Measurements from ENCODE around the gene MTRF1.

MTRF1 gene

GRCh38 chr13:41193469-41193868, 69.9 kb downstream of the MTRF1 start:
- no peak overlapping the region for H3K4me3 ChIP-seq (ENCODE audit: low read length)
- H2AK5ac ChIP-seq (ENCODE audit: low read length), result no peak overlapping the region
- no peak for DNase-seq
- H4K5ac ChIP-seq (ENCODE audit: low read length), result no peak overlapping the region
- peaks cover 4% of the 10 kb centered on the region for H3K79me2 ChIP-seq (ENCODE audit: control insufficient read depth, insufficient read depth, low read length)
- H4K8ac ChIP-seq (ENCODE audit: low read depth, low read length), result no peak overlapping the region
- H2BK5ac ChIP-seq (ENCODE audit: low read length), result no peak overlapping the region
- no peaks in the 10 kb centered on the region for H3K36me3 ChIP-seq (ENCODE audit: control insufficient read depth, insufficient read depth, low read length)
- no peaks in the 10 kb centered on the region for H3K27me3 ChIP-seq (ENCODE audit: insufficient read depth, low read length, poor library complexity)
- WGBS (ENCODE audit: extremely low coverage, insufficient coverage, low lambda C conversion rate), result no CpG with 5 or more reads among the region's 18 CpGs
- H3K27ac ChIP-seq (ENCODE audit: low read depth, low read length), result no peak overlapping the region
- peaks cover 7% of the 10 kb centered on the region for H3K79me1 ChIP-seq (ENCODE audit: low read length)
- no peak overlapping the region for H3K18ac ChIP-seq (ENCODE audit: low read length)
- no peak overlapping the region for H3K4me2 ChIP-seq (ENCODE audit: low read length)
- H3K23ac ChIP-seq (ENCODE audit: low read length), result no peak overlapping the region
- H2BK15ac ChIP-seq (replicated peaks; ENCODE audit: low read depth), result no peak overlapping the region
- no peak overlapping the region for H2BK120ac ChIP-seq (ENCODE audit: low read depth, low read length)
- peaks cover 5% of the 10 kb centered on the region for H3K4me1 ChIP-seq (ENCODE audit: control insufficient read depth, low read depth, low read length)
- H3K9ac ChIP-seq (ENCODE audit: low read length), result no peak overlapping the region
- H3K4ac ChIP-seq (ENCODE audit: low read depth, low read length), result no peak overlapping the region
- no peak overlapping the region for H3K56ac ChIP-seq (ENCODE audit: low read length)

GRCh38 chr13:41188584-41188983, 74.8 kb downstream of the MTRF1 start:
- H4K5ac ChIP-seq (ENCODE audit: low read length), result no peak overlapping the region
- no peak for DNase-seq
- peaks cover 7% of the 10 kb centered on the region for H3K79me1 ChIP-seq (ENCODE audit: low read length)
- no peak overlapping the region for H3K27ac ChIP-seq (ENCODE audit: low read depth, low read length)
- no peak overlapping the region for H3K9ac ChIP-seq (ENCODE audit: low read length)
- H3K4me2 ChIP-seq (ENCODE audit: low read length), result no peak overlapping the region
- H4K8ac ChIP-seq (ENCODE audit: low read depth, low read length), result no peak overlapping the region
- H2BK15ac ChIP-seq (replicated peaks; ENCODE audit: low read depth), result no peak overlapping the region
- no peak overlapping the region for H3K4me3 ChIP-seq (ENCODE audit: low read length)
- no peak overlapping the region for H2BK120ac ChIP-seq (ENCODE audit: low read depth, low read length)
- no peaks in the 10 kb centered on the region for H3K27me3 ChIP-seq (ENCODE audit: insufficient read depth, low read length, poor library complexity)
- no peak overlapping the region for H3K23ac ChIP-seq (ENCODE audit: low read length)
- no CpG with 5 or more reads among the region's 6 CpGs for WGBS (ENCODE audit: extremely low coverage, insufficient coverage, low lambda C conversion rate)
- no peak overlapping the region for H2AK5ac ChIP-seq (ENCODE audit: low read length)
- no peak overlapping the region for H3K18ac ChIP-seq (ENCODE audit: low read length)
- H3K4ac ChIP-seq (ENCODE audit: low read depth, low read length), result no peak overlapping the region
- peaks cover 5% of the 10 kb centered on the region for H3K4me1 ChIP-seq (ENCODE audit: control insufficient read depth, low read depth, low read length)
- peaks cover 4% of the 10 kb centered on the region for H3K79me2 ChIP-seq (ENCODE audit: control insufficient read depth, insufficient read depth, low read length)
- no peak overlapping the region for H3K56ac ChIP-seq (ENCODE audit: low read length)
- H2BK5ac ChIP-seq (ENCODE audit: low read length), result no peak overlapping the region
- H3K36me3 ChIP-seq (ENCODE audit: control insufficient read depth, insufficient read depth, low read length), result no peaks in the 10 kb centered on the region

- Histone ChIP-seq H2BK15ac (replicated peaks; ENCODE audit: low read depth) (no peak overlapping the region), H3K18ac (ENCODE audit: low read length) (no peak overlapping the region), H3K4ac (ENCODE audit: low read depth, low read length) (no peak overlapping the region), H3K36me3 (ENCODE audit: control insufficient read depth, insufficient read depth, low read length) (no peaks in the 10 kb centered on the region), H3K4me1 (ENCODE audit: control insufficient read depth, low read depth, low read length) (no peaks in the 10 kb centered on the region), H3K4me2 (ENCODE audit: low read length) (no peak overlapping the region), H3K56ac (ENCODE audit: low read length) (no peak overlapping the region), H2BK5ac (ENCODE audit: low read length) (no peak overlapping the region), H3K27ac (ENCODE audit: low read depth, low read length) (no peak overlapping the region), H3K23ac (ENCODE audit: low read length) (no peak overlapping the region), H3K79me1 (ENCODE audit: low read length) (no peaks in the 10 kb centered on the region), H2BK120ac (ENCODE audit: low read depth, low read length) (no peak overlapping the region), H4K5ac (ENCODE audit: low read length) (no peak overlapping the region), H2AK5ac (ENCODE audit: low read length) (no peak overlapping the region), H3K4me3 (ENCODE audit: low read length) (no peak overlapping the region), H3K79me2 (ENCODE audit: control insufficient read depth, insufficient read depth, low read length) (no peaks in the 10 kb centered on the region), H3K9ac (ENCODE audit: low read length) (no peak overlapping the region), H3K27me3 (ENCODE audit: insufficient read depth, low read length, poor library complexity) (no peaks in the 10 kb centered on the region), H4K8ac (ENCODE audit: low read depth, low read length) (no peak overlapping the region)
- DNase-seq, result no peak
- WGBS (ENCODE audit: extremely low coverage, insufficient coverage, low lambda C conversion rate), result no CpG with 5 or more reads among the region's 3 CpGs
These were observed 76.9 kb downstream of the MTRF1 start for GRCh38 chr13:41186481-41186880.

- H3K9ac ChIP-seq (ENCODE audit: low read length), result no peak overlapping the region
- H3K4me1 ChIP-seq (ENCODE audit: control insufficient read depth, low read depth, low read length), result no peaks in the 10 kb centered on the region
- no peaks in the 10 kb centered on the region for H3K79me1 ChIP-seq (ENCODE audit: low read length)
- no peaks in the 10 kb centered on the region for H3K27me3 ChIP-seq (ENCODE audit: insufficient read depth, low read length, poor library complexity)
- no peak overlapping the region for H4K5ac ChIP-seq (ENCODE audit: low read length)
- no peak overlapping the region for H3K23ac ChIP-seq (ENCODE audit: low read length)
- H3K4ac ChIP-seq (ENCODE audit: low read depth, low read length), result no peak overlapping the region
- no peak overlapping the region for H3K56ac ChIP-seq (ENCODE audit: low read length)
- H2BK5ac ChIP-seq (ENCODE audit: low read length), result no peak overlapping the region
- H3K27ac ChIP-seq (ENCODE audit: low read depth, low read length), result no peak overlapping the region
- no peak overlapping the region for H3K4me2 ChIP-seq (ENCODE audit: low read length)
- no peak for DNase-seq
- H3K4me3 ChIP-seq (ENCODE audit: low read length), result no peak overlapping the region
- no peaks in the 10 kb centered on the region for H3K36me3 ChIP-seq (ENCODE audit: control insufficient read depth, insufficient read depth, low read length)
- no peak overlapping the region for H2BK15ac ChIP-seq (replicated peaks; ENCODE audit: low read depth)
- H3K18ac ChIP-seq (ENCODE audit: low read length), result no peak overlapping the region
- H3K79me2 ChIP-seq (ENCODE audit: control insufficient read depth, insufficient read depth, low read length), result no peaks in the 10 kb centered on the region
- no peak overlapping the region for H2BK120ac ChIP-seq (ENCODE audit: low read depth, low read length)
- H2AK5ac ChIP-seq (ENCODE audit: low read length), result no peak overlapping the region
- no peak overlapping the region for H4K8ac ChIP-seq (ENCODE audit: low read depth, low read length)
These were observed 81.1 kb downstream of the MTRF1 start for GRCh38 chr13:41182231-41182630.

GRCh38 chr13:41179593-41180250, 83.7 kb downstream of the MTRF1 start:
- no peak overlapping the region for H2BK120ac ChIP-seq (ENCODE audit: low read depth, low read length)
- H3K23ac ChIP-seq (ENCODE audit: low read length), result no peak overlapping the region
- H3K4me2 ChIP-seq (ENCODE audit: low read length), result no peak overlapping the region
- no peak overlapping the region for H2AK5ac ChIP-seq (ENCODE audit: low read length)
- H3K79me2 ChIP-seq (ENCODE audit: control insufficient read depth, insufficient read depth, low read length), result no peaks in the 10 kb centered on the region
- no peak overlapping the region for H3K56ac ChIP-seq (ENCODE audit: low read length)
- DNase-seq, result no peak
- no CpG with 5 or more reads among the region's 4 CpGs for WGBS (ENCODE audit: extremely low coverage, insufficient coverage, low lambda C conversion rate)
- no peak overlapping the region for H2BK15ac ChIP-seq (replicated peaks; ENCODE audit: low read depth)
- H3K27ac ChIP-seq (ENCODE audit: low read depth, low read length), result no peak overlapping the region
- H3K4me3 ChIP-seq (ENCODE audit: low read length), result no peak overlapping the region
- H3K18ac ChIP-seq (ENCODE audit: low read length), result no peak overlapping the region
- H4K8ac ChIP-seq (ENCODE audit: low read depth, low read length), result no peak overlapping the region
- no peak overlapping the region for H4K5ac ChIP-seq (ENCODE audit: low read length)
- no peak overlapping the region for H2BK5ac ChIP-seq (ENCODE audit: low read length)
- no peaks in the 10 kb centered on the region for H3K4me1 ChIP-seq (ENCODE audit: control insufficient read depth, low read depth, low read length)
- H3K27me3 ChIP-seq (ENCODE audit: insufficient read depth, low read length, poor library complexity), result no peaks in the 10 kb centered on the region
- H3K9ac ChIP-seq (ENCODE audit: low read length), result no peak overlapping the region
- no peaks in the 10 kb centered on the region for H3K79me1 ChIP-seq (ENCODE audit: low read length)
- H3K4ac ChIP-seq (ENCODE audit: low read depth, low read length), result no peak overlapping the region
- H3K36me3 ChIP-seq (ENCODE audit: control insufficient read depth, insufficient read depth, low read length), result no peaks in the 10 kb centered on the region

GRCh38 chr13:41178040-41178439, 85.3 kb downstream of the MTRF1 start:
- no peak overlapping the region for H3K23ac ChIP-seq (ENCODE audit: low read length)
- no peaks in the 10 kb centered on the region for H3K4me1 ChIP-seq (ENCODE audit: control insufficient read depth, low read depth, low read length)
- no CpG with 5 or more reads among the region's 7 CpGs for WGBS (ENCODE audit: extremely low coverage, insufficient coverage, low lambda C conversion rate)
- H3K36me3 ChIP-seq (ENCODE audit: control insufficient read depth, insufficient read depth, low read length), result no peaks in the 10 kb centered on the region
- no peak overlapping the region for H2BK15ac ChIP-seq (replicated peaks; ENCODE audit: low read depth)
- no peak overlapping the region for H3K4me3 ChIP-seq (ENCODE audit: low read length)
- no peak overlapping the region for H2BK120ac ChIP-seq (ENCODE audit: low read depth, low read length)
- no peak overlapping the region for H4K8ac ChIP-seq (ENCODE audit: low read depth, low read length)
- H3K27me3 ChIP-seq (ENCODE audit: insufficient read depth, low read length, poor library complexity), result no peaks in the 10 kb centered on the region
- no peak overlapping the region for H3K27ac ChIP-seq (ENCODE audit: low read depth, low read length)
- H3K79me2 ChIP-seq (ENCODE audit: control insufficient read depth, insufficient read depth, low read length), result no peaks in the 10 kb centered on the region
- H3K56ac ChIP-seq (ENCODE audit: low read length), result no peak overlapping the region
- H2AK5ac ChIP-seq (ENCODE audit: low read length), result no peak overlapping the region
- no peaks in the 10 kb centered on the region for H3K79me1 ChIP-seq (ENCODE audit: low read length)
- no peak overlapping the region for H3K18ac ChIP-seq (ENCODE audit: low read length)
- H2BK5ac ChIP-seq (ENCODE audit: low read length), result no peak overlapping the region
- H3K4ac ChIP-seq (ENCODE audit: low read depth, low read length), result no peak overlapping the region
- no peak overlapping the region for H4K5ac ChIP-seq (ENCODE audit: low read length)
- H3K9ac ChIP-seq (ENCODE audit: low read length), result no peak overlapping the region
- DNase-seq, result peak; percentile 46
- no peak overlapping the region for H3K4me2 ChIP-seq (ENCODE audit: low read length)
